C4-2B (cell line): Measurements from ENCODE around the gene SPON1.

Source experiments
- ZFX ChIP-seq: fragments of 450-650 bp; IDR thresholded peaks from 2 replicates; pipeline ENCODE4 v1.6.1; 2017
- TF ChIP-seq, protein P1 (sequence below): fragments of 450-650 bp; conservative IDR thresholded peaks from 2 replicates; pipeline ENCODE4 v1.5.1; 2017; ENCODE audit warnings: mild to moderate bottlenecking

DNA sequence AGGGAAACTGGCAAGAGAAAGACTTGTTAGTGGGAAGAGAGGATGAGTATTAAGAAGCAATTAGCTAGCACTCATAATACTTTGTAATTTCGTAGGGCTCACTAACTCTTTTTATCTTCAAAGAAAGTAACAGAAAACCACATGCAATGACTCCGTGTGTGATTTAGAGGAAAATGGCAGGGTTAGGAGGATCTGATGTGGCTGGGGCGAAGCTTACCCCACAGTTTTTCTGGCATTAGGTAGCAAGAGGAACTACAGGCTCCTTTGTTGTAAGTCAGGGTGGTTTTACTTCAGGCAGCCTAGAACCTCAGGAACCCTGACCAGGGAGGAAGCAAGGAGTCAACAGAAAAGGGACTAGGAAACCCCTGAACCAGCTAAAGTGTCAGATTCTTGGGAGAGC is 89.7 kb downstream of the SPON1 start:
- TF ChIP-seq, protein P1, sequence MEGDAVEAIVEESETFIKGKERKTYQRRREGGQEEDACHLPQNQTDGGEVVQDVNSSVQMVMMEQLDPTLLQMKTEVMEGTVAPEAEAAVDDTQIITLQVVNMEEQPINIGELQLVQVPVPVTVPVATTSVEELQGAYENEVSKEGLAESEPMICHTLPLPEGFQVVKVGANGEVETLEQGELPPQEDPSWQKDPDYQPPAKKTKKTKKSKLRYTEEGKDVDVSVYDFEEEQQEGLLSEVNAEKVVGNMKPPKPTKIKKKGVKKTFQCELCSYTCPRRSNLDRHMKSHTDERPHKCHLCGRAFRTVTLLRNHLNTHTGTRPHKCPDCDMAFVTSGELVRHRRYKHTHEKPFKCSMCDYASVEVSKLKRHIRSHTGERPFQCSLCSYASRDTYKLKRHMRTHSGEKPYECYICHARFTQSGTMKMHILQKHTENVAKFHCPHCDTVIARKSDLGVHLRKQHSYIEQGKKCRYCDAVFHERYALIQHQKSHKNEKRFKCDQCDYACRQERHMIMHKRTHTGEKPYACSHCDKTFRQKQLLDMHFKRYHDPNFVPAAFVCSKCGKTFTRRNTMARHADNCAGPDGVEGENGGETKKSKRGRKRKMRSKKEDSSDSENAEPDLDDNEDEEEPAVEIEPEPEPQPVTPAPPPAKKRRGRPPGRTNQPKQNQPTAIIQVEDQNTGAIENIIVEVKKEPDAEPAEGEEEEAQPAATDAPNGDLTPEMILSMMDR, result no peak
- no peak for TF ChIP-seq ZFX
